ENCODE data around the gene CGREF1.

DNA sequence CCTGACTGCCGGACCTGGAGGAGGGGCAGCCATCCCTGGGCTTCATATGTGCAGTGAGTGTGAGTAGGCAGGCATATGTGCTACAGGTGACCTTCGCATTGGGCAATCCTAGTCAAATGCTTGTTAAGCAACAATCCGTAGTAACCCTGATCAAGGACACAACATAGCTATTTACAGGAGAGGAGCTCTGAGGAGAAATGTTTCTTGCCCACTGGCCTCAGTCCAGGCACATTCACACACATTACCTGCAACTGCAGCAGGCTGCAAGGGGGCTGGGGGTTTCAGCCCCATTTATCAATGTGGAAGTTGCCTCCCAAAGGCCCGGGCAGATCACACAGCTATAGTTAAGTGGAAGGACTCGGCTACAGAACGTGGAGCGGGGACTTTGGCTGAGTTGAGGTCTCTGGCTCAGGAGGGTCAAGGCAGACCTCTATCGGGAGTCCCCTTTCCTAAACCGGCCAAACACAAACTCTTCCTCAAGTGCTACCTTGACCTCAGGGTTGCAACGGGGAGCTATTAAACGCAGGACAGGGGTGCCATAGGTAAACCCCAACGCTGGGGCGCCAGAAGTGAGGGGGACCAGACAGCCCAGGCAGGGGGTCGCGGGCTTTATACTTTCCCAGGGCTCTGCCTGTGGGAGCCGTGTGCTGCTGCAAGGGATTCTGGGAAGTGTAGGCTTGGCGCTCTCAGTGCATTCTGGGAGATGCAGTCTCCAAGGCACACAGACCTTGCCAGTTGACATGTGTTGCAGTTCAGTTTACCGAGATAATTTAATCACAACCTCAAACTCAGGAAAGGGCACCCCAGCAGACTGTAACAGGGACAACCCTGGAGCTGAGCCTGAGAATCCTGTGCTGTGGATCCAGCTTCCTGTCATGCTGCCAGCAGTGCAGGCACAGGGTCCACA is 22.9 kb downstream of the CGREF1 start:
- no peak for TF ChIP-seq CTCF (IDR thresholded peaks at IDR 0.05)
- TF ChIP-seq POLR2AphosphoS5 (IDR thresholded peaks at IDR 0.05; ENCODE audit: low read depth, low read length): peak; percentile 77
- peak; percentile 80 for TF ChIP-seq RCOR1 (IDR thresholded peaks at IDR 0.05; ENCODE audit: low read length)
- TF ChIP-seq MAX (IDR thresholded peaks at IDR 0.05; ENCODE audit: low read depth): no peak

Data from SK-N-SH (cell line).